ENCODE results near the gene SMARCC2.

GRCh38 chr12:56221757-56222530 lies 32.7 kb upstream of the SMARCC2 start, which contains the start of gene RNF41:
- TF ChIP-seq CTCF (IDR thresholded peaks at IDR 0.05) (peak in 2 of 5 experiments; percentile 19 to 48), POLR2A (IDR thresholded peaks at IDR 0.05) (peak; percentile 95 to 99)

Data from tibial nerve (tissue), 3 donors.